K562 (cell line): ENCODE data around the gene GDF7. TPM values are rescaled to one million over a fixed set of nuclear protein-coding genes. Genes with fewer than 3 reads are reported as not detected.

Source experiments
- ATAC-seq: fragments of 200-7000 bp; cut with Tn5 transposase; 3 replicates; pipeline ENCODE4 v1.9.1; 2020; ENCODE audit warnings: moderate library complexity
- BruUV-seq: library from RNA; stranded (reverse); fragments of 400-500 nt; replicated peaks from 2 replicates; lab custom pipeline; 2021; lab: Mats Ljungman, UMichigan
- CTCF ChIA-PET: fragments of 300-600 bp; formaldehyde crosslinking; extraction: SDS; loops from one replicate; lab custom pipeline; 2021; ENCODE audit warnings: low intra/inter-chr PET ratio; lab: Yijun Ruan, JAX
- POLR2A ChIA-PET: fragments of 300-600, 350-650 bp; sonication (Branson Sonifier 250); formaldehyde crosslinking; extraction: SDS; loops from one replicate; lab custom pipeline; 2021; ENCODE audit warnings: antibody characterized with exemption, inconsistent platforms; lab: Yijun Ruan, JAX
- DNase-seq, 4 experiments: peaks; one replicate each; pipeline versions ENCODE4 v3.0.0 to v3.0.0-alpha.2; 2011 to 2018; ENCODE audit warnings: low spot score in 3 of 4, mixed read lengths in 3 of 4; ENCODE audit errors: extremely low read depth in 1 of 4
- FAIRE-seq: peaks from 2 replicates; lab custom pipeline; 2011; peaks lifted over from hg19 to GRCh38; lab: Jason Lieb, UNC
- H2AFZ ChIP-seq: 2 replicates; pipeline ENCODE4 v1.6.0; 2011; ENCODE audit warnings: low read depth, low read length, control low read depth, inconsistent platforms
- H3K27ac ChIP-seq: fragments of 200-600 bp; 3 replicates; pipeline ENCODE4 v1.8.0; 2011; ENCODE audit warnings: low read depth, mild to moderate bottlenecking, control low read depth, inconsistent platforms, low read length, moderate library complexity, mixed read lengths; ENCODE audit errors: extremely low read depth
- H3K27me3 ChIP-seq, 2 experiments: fragments of 300-600 bp in 1 of 2; 2 replicates in 1 of 2; 3 replicates in 1 of 2; pipeline versions ENCODE4 v1.6.0 to v1.8.0; 2011; ENCODE audit warnings: inconsistent platforms in 2 of 2, low read length in 2 of 2, mild to moderate bottlenecking in 1 of 2, mixed read lengths in 1 of 2, moderate library complexity in 1 of 2; ENCODE audit not compliant: control insufficient read depth in 2 of 2, insufficient read depth in 2 of 2
- H3K36me3 ChIP-seq: fragments of 300-600 bp; 3 replicates; pipeline ENCODE4 v1.8.0; 2011; ENCODE audit warnings: mild to moderate bottlenecking, low read length, inconsistent platforms; ENCODE audit not compliant: control insufficient read depth, insufficient read depth
- H3K4me1 ChIP-seq, 2 experiments: fragments of 200-600 bp in 1 of 2; replicated peaks in 1 of 2; 2 replicates in 1 of 2; 3 replicates in 1 of 2; pipeline versions ENCODE4 v1.5.1 to v1.8.0; 2011; ENCODE audit warnings: inconsistent platforms in 2 of 2, low read length in 2 of 2, mild to moderate bottlenecking in 1 of 2, mixed read lengths in 1 of 2, moderate library complexity in 1 of 2; ENCODE audit not compliant: control insufficient read depth in 2 of 2, insufficient read depth in 2 of 2
- H3K4me2 ChIP-seq: 2 replicates; pipeline ENCODE4 v1.6.1; 2011; ENCODE audit warnings: low read length, control low read depth, inconsistent platforms, mixed read lengths; ENCODE audit not compliant: insufficient read depth
- H3K4me3 ChIP-seq: fragments of 200-600 bp; sonication (generic), shearing (Covaris generic); 2 replicates; pipeline ENCODE4 v1.5.1; 2016; ENCODE audit warnings: control low read depth, inconsistent platforms
- H3K79me2 ChIP-seq: fragments of 200-600 bp; 3 replicates; pipeline ENCODE4 v1.8.0; 2011; ENCODE audit warnings: low read length, inconsistent platforms; ENCODE audit not compliant: control insufficient read depth, insufficient read depth
- H3K9ac ChIP-seq, 2 experiments: 2 replicates each; pipeline versions ENCODE4 v1.6.0 to v1.6.1; 2011; ENCODE audit warnings: low read depth in 2 of 2, low read length in 2 of 2, control low read depth in 1 of 2, inconsistent platforms in 1 of 2, mild to moderate bottlenecking in 1 of 2, mixed read lengths in 1 of 2; ENCODE audit not compliant: insufficient read depth in 1 of 2
- H3K9me1 ChIP-seq: one replicate; pipeline ENCODE4 v1.6.0; 2011; ENCODE audit warnings: inconsistent platforms, mild to moderate bottlenecking, low read length, moderate library complexity; ENCODE audit not compliant: control insufficient read depth, insufficient read depth
- H3K9me3 ChIP-seq: replicated peaks from 2 replicates; pipeline ENCODE4 v1.5.1; 2011; ENCODE audit warnings: low read depth, low read length, inconsistent platforms; ENCODE audit not compliant: control insufficient read depth, insufficient read depth
- H4K20me1 ChIP-seq: replicated peaks from 2 replicates; pipeline ENCODE4 v1.6.1; 2011; ENCODE audit warnings: low read length, inconsistent platforms, mixed read lengths; ENCODE audit not compliant: control insufficient read depth, insufficient read depth
- BRD4 ChIP-seq: fragments of 200-600 bp; sonication (generic); IDR thresholded peaks from 2 replicates; pipeline ENCODE4 v1.6.1; 2017; ENCODE audit warnings: inconsistent platforms
- DPF2 ChIP-seq: fragments of 450-650 bp; IDR thresholded peaks from 2 replicates; pipeline ENCODE4 v1.6.1; 2016
- FOXJ2 ChIP-seq: fragments of 200-800 bp; sonication (Bioruptor generic); IDR thresholded peaks from 2 replicates; pipeline ENCODE4 v1.6.1; 2016; ENCODE audit warnings: missing genetic modification characterization, missing compliant biosample characterization
- GABPB2 ChIP-seq: fragments of 250-450 bp; sonication (Bioruptor Pico); conservative IDR thresholded peaks from 2 replicates; pipeline ENCODE4 v1.5.1; 2021; ENCODE audit warnings: mild to moderate bottlenecking
- GATAD2A ChIP-seq: fragments of 450-650 bp; IDR thresholded peaks from 2 replicates; pipeline ENCODE4 v1.6.1; 2017
- HNRNPK ChIP-seq: fragments of 200-400 bp; formaldehyde crosslinking; IDR thresholded peaks from one replicate; pipeline ENCODE4 v1.6.1; 2018; ENCODE audit warnings: mild to moderate bottlenecking, low read depth, low read length; ENCODE audit not compliant: poor library complexity, severe bottlenecking
- MEF2D ChIP-seq: conservative IDR thresholded peaks from 2 replicates; pipeline ENCODE4 v1.6.1; 2016; ENCODE audit warnings: low read depth, missing genetic modification characterization, missing compliant biosample characterization
- NCOA6 ChIP-seq: fragments of 450-650 bp; IDR thresholded peaks from 2 replicates; pipeline ENCODE4 v1.6.1; 2017; ENCODE audit warnings: mild to moderate bottlenecking
- NFXL1 ChIP-seq: fragments of 450-650 bp; formaldehyde crosslinking; IDR thresholded peaks from 2 replicates; pipeline ENCODE4 v1.4.0; 2021; ENCODE audit warnings: mild to moderate bottlenecking
- PYGO2 ChIP-seq: fragments of 450-650 bp; IDR thresholded peaks from 2 replicates; pipeline ENCODE4 v1.6.1; 2016; ENCODE audit warnings: mild to moderate bottlenecking, missing genetic modification characterization, moderate library complexity, missing compliant biosample characterization
- SIX5 ChIP-seq, 2 experiments: IDR thresholded peaks; 2 replicates each; pipeline ENCODE4 v1.6.1; 2011; ENCODE audit warnings: low read length in 2 of 2, borderline replicate concordance in 1 of 2, low read depth in 1 of 2, mild to moderate bottlenecking in 1 of 2, moderate library complexity in 1 of 2; ENCODE audit not compliant: insufficient read depth in 1 of 2
- SLC30A9 ChIP-seq: fragments of 250-450 bp; sonication (Bioruptor Pico); IDR thresholded peaks from 2 replicates; pipeline ENCODE4 v1.8.0; 2022; ENCODE audit warnings: mild to moderate bottlenecking, moderate library complexity
- TOE1 ChIP-seq, 2 experiments: fragments of 450-650 bp in 1 of 2; sonication (generic) in 1 of 2; formaldehyde crosslinking in 1 of 2; IDR thresholded peaks; 2 replicates each; pipeline versions ENCODE4 v1.7.1 to v1.8.0; 2016 to 2022; ENCODE audit warnings: borderline replicate concordance in 2 of 2, mild to moderate bottlenecking in 2 of 2, antibody characterized with exemption in 1 of 2, inconsistent platforms in 1 of 2, low read depth in 1 of 2, missing genetic modification reagents in 1 of 2, moderate library complexity in 1 of 2
- ZC3H11A ChIP-seq: IDR thresholded peaks from 2 replicates; pipeline ENCODE4 v1.6.1; 2012; ENCODE audit warnings: low read depth, low read length, improper control_type of control experiment
- ZNF175 ChIP-seq: fragments of 200-800 bp; sonication (Bioruptor generic); IDR thresholded peaks from 2 replicates; pipeline ENCODE4 v1.6.1; 2016; ENCODE audit warnings: low read depth, mild to moderate bottlenecking, missing genetic modification characterization, missing compliant biosample characterization
- ZNF436 ChIP-seq: fragments of 250-450, 450-650 bp; sonication (Bioruptor Pico); formaldehyde crosslinking; IDR thresholded peaks from 2 replicates; pipeline ENCODE4 v1.7.0; 2020; ENCODE audit warnings: mild to moderate bottlenecking
- WGBS: fragments of 100-300 bp; shearing (Covaris generic); methylation state at CpG from one replicate; pipeline ENCODE4 v1.1.6; 2016; ENCODE audit warnings: low coverage, mixed read lengths; ENCODE audit not compliant: insufficient coverage; ENCODE audit errors: missing lambda C conversion rate; 5-methylcytosine and 5-hydroxymethylcytosine counted together
- in situ Hi-C: fragments of 300-500 bp; cut with MboI; formaldehyde crosslinking; loops from 4 replicates; pipeline ENCODE4 v1.15.0; 2018; ENCODE audit warnings: inconsistent platforms, mixed read lengths
- intact Hi-C: fragments of 100-400 bp; cut with micrococcal nuclease; formaldehyde crosslinking; loops from 2 replicates; pipeline ENCODE4 v1.14.2; 2022
- polyA plus RNA-seq, 8 experiments: library from polyadenylated mRNA; depleted of rRNA in 4 of 8; stranded (reverse) in 5 of 8; unstranded in 3 of 8; fragments of >200 nt; fragmentation: Nextera tagmentation in 2 of 8; fragmentation: Illumina TruSeq in 1 of 8; extraction: Ambion mirVana in 2 of 8; extraction: Trizol in 1 of 8; gene quantifications; 2 replicates each; pipeline versions ENCODE4 v1.2.1 to v1.2.3, GENCODE V29; 2011 to 2014; ENCODE audit warnings: inconsistent platforms in 1 of 8, missing spikeins in 1 of 8
- total RNA-seq, 7 experiments: library from RNA; depleted of rRNA in 6 of 7; stranded (reverse); fragments of >200 nt in 6 of 7; fragmentation: Illumina TruSeq in 2 of 7; extraction: Trizol in 2 of 7; gene quantifications; 2 replicates each; pipeline versions ENCODE4 v1.2.1 to v1.2.3, GENCODE V29; 2011 to 2021; ENCODE audit warnings: low replicate concordance in 1 of 7

Gene GDF7
- total and polyA plus RNA-seq, 9 of the 15 experiments (the other 6 are each of a cell fraction or from before 2014, with no cell fraction given) = 0.01 TPM; not detected in 7

- H3K79me2 ChIP-seq = no peaks in the 10 kb centered on the region
- H3K4me2 ChIP-seq = no peak overlapping the region
- ChIA-PET POLR2A (no interaction called here), CTCF (no interaction called here)
- TF ChIP-seq NCOA6 (no peak), GATAD2A (no peak), MEF2D (tag) (no peak), SLC30A9 (no peak), ZNF436 (no peak), PYGO2 (tag) (no peak), ZC3H11A (no peak), GABPB2 (CRISPR knock-in tag) (no peak), TOE1 (IDR thresholded peaks at IDR 0.05; ENCODE audit: borderline replicate concordance) (no peak), TOE1 (CRISPR knock-in tag; IDR thresholded peaks at IDR 0.05; ENCODE audit: borderline replicate concordance, low read depth) (no peak), NFXL1 (CRISPR knock-in tag) (no peak), DPF2 (no peak), FOXJ2 (tag) (no peak), BRD4 (no peak), ZNF175 (CRISPR knock-in tag) (no peak), HNRNPK (no peak), SIX5 (IDR thresholded peaks at IDR 0.05; ENCODE audit: borderline replicate concordance in 1 of 2, insufficient read depth in 1 of 2, low read depth in 1 of 2, low read length in 2 of 2) (no peak)
- 94% methylated on average over 2 of the region's 2 CpGs for WGBS
- H4K20me1 ChIP-seq = no peaks in the 10 kb centered on the region
- in situ Hi-C loops = no loop called here
- H3K4me1 ChIP-seq = peaks cover 0 to 4% of the 10 kb centered on the region in 2 experiments; a peak in 2 of 5 replicates
- H3K4me3 ChIP-seq = no peak overlapping the region
- H3K9me3 ChIP-seq = no peaks in the 10 kb centered on the region
- DNase-seq (no peak), FAIRE-seq (no peak), ATAC-seq (no peak)
- H3K27ac ChIP-seq = no peak overlapping the region
- H2AFZ ChIP-seq = no peak overlapping the region
- no peak overlapping the region for H3K9ac ChIP-seq
- BruUV-seq = no TSS peak
- no peaks in the 10 kb centered on the region for H3K9me1 ChIP-seq
- intact Hi-C loops = no loop called here
- peaks cover 38% of the 10 kb centered on the region; the same call in 2 of the 3 replicates for H3K36me3 ChIP-seq
- no peaks in the 10 kb centered on the region for H3K27me3 ChIP-seq
These were observed 30.5 kb downstream of the GDF7 start for GRCh38 chr2:20697322-20697934.
